GM12878 (cell line): Measurements from ENCODE around the gene PARN. TPM values are rescaled to one million over a fixed set of nuclear protein-coding genes. Genes with fewer than 3 reads are reported as not detected.
"Not testable (repeated sequence)": the region's sequence is repeated elsewhere in the genome, so short reads cannot be mapped to it uniquely, and the experiment has no call there.

ENCODE experiments used
- ATAC-seq: fragments of 200-7000 bp; cut with Tn5 transposase; 3 replicates; pipeline ENCODE4 v1.9.1; 2020; ENCODE audit warnings: mild to moderate bottlenecking, moderate library complexity
- BruUV-seq: library from RNA; stranded (reverse); fragments of 400-500 nt; replicated peaks from 2 replicates; lab custom pipeline; 2021; lab: Mats Ljungman, UMichigan
- CTCF ChIA-PET: fragments of 300-600 bp; sonication (Branson Sonifier 250); formaldehyde crosslinking; extraction: SDS; loops from one replicate; lab custom pipeline; 2021; ENCODE audit warnings: inconsistent platforms; lab: Yijun Ruan, JAX
- POLR2A ChIA-PET: fragments of 350-600 bp; formaldehyde crosslinking; extraction: SDS; loops from one replicate; lab custom pipeline; 2021; ENCODE audit warnings: inconsistent platforms; lab: Charles Lee
- RAD21 ChIA-PET: fragments of 300-600 bp; sonication (Branson Sonifier 250); formaldehyde crosslinking; loops from one replicate; lab custom pipeline; 2023; ENCODE audit warnings: antibody characterized with exemption; ENCODE audit not compliant: unreplicated experiment; lab: Charles Lee
- SMC1A ChIA-PET: fragments of 300-600 bp; sonication (Branson Sonifier 250); formaldehyde crosslinking; loops from one replicate; lab custom pipeline; 2023; ENCODE audit not compliant: unreplicated experiment, uncharacterized antibody; lab: Charles Lee
- DNase-seq: peaks from one replicate; pipeline ENCODE4 v3.0.0-alpha.2; 2011; ENCODE audit warnings: low read depth, low spot score
- FAIRE-seq: peaks from 3 replicates; lab custom pipeline; 2011; peaks lifted over from hg19 to GRCh38; lab: Jason Lieb, UNC
- H2AFZ ChIP-seq: 2 replicates; pipeline ENCODE4 v1.6.0; 2011; ENCODE audit warnings: low read depth, low read length, control low read depth; ENCODE audit not compliant: control insufficient read depth
- H3K27ac ChIP-seq: 2 replicates; pipeline ENCODE4 v1.5.1; 2011; ENCODE audit warnings: control low read depth; ENCODE audit not compliant: control insufficient read depth, insufficient read depth
- H3K27me3 ChIP-seq, 2 experiments: replicated peaks in 1 of 2; 2 replicates each; pipeline versions ENCODE4 v1.6.0 to v1.6.1; 2011; ENCODE audit warnings: low read length in 1 of 2; ENCODE audit not compliant: control insufficient read depth in 2 of 2, insufficient read depth in 2 of 2
- H3K36me3 ChIP-seq, 2 experiments: 2 replicates each; pipeline ENCODE4 v1.5.1; 2011; ENCODE audit warnings: low read length in 1 of 2; ENCODE audit not compliant: control insufficient read depth in 2 of 2, insufficient read depth in 2 of 2
- H3K4me1 ChIP-seq: 2 replicates; pipeline ENCODE4 v1.6.1; 2011; ENCODE audit warnings: mild to moderate bottlenecking, low read length, moderate library complexity, mixed read lengths; ENCODE audit not compliant: control insufficient read depth, insufficient read depth
- H3K4me2 ChIP-seq: 2 replicates; pipeline ENCODE4 v1.6.0; 2011; ENCODE audit warnings: control low read depth; ENCODE audit not compliant: control insufficient read depth, insufficient read depth
- H3K4me3 ChIP-seq: fragments of 200-600 bp; sonication (generic); 2 replicates; pipeline ENCODE4 v1.5.1; 2016
- H3K79me2 ChIP-seq: 2 replicates; pipeline ENCODE4 v1.6.0; 2011; ENCODE audit warnings: low read length; ENCODE audit not compliant: control insufficient read depth, insufficient read depth
- H3K9ac ChIP-seq: 2 replicates; pipeline ENCODE4 v1.8.0; 2011; ENCODE audit warnings: low read length, control low read depth, mixed read lengths; ENCODE audit not compliant: control insufficient read depth, insufficient read depth
- H3K9me3 ChIP-seq: replicated peaks from 3 replicates; pipeline ENCODE4 v1.5.1; 2011; ENCODE audit warnings: mild to moderate bottlenecking, low read length; ENCODE audit not compliant: control insufficient read depth, insufficient read depth
- H4K20me1 ChIP-seq: 2 replicates; pipeline ENCODE4 v1.6.0; 2011; ENCODE audit not compliant: control insufficient read depth, insufficient read depth
- WGBS: methylation state at CpG from one replicate; pipeline ENCODE4 v1.1.6; 2016; ENCODE audit warnings: low lambda C conversion rate; ENCODE audit not compliant: insufficient replicate concordance, insufficient coverage; ENCODE audit errors: missing lambda C conversion rate; 5-methylcytosine and 5-hydroxymethylcytosine counted together
- in situ Hi-C: fragments of 300-500 bp; cut with MboI; formaldehyde crosslinking; loops from 9 replicates; pipeline ENCODE4 v1.14.3; 2018; ENCODE audit warnings: mixed read lengths
- intact Hi-C: fragments of 100-400 bp; cut with micrococcal nuclease; formaldehyde crosslinking; loops from one replicate; pipeline ENCODE4 v1.14.2; 2022; ENCODE audit not compliant: unreplicated experiment
- polyA plus RNA-seq, 11 experiments: library from polyadenylated mRNA; depleted of rRNA in 4 of 11; unstranded in 6 of 11; stranded (reverse) in 5 of 11; fragments of >200 nt; fragmentation: Nextera tagmentation in 4 of 11; fragmentation: Illumina TruSeq in 1 of 11; extraction: Ambion mirVana in 4 of 11; extraction: Trizol in 1 of 11; gene quantifications; 1 replicate in 1 of 11; 2 replicates in 10 of 11; pipeline versions ENCODE4 v1.2.1 to v1.2.3, GENCODE V29; 2011 to 2016; ENCODE audit warnings: inconsistent platforms in 2 of 11, missing spikeins in 2 of 11, low read depth in 1 of 11
- total RNA-seq, 4 experiments: library from RNA; depleted of rRNA in 3 of 4; stranded (reverse); fragments of >200 nt in 3 of 4; fragmentation: Illumina TruSeq in 1 of 4; extraction: Trizol in 1 of 4; gene quantifications; 2 replicates each; pipeline versions ENCODE4 v1.2.1 to v1.2.3, GENCODE V29; 2013 to 2021

Gene PARN
- total and polyA plus RNA-seq, 10 of the 15 experiments (the other 5 are each of a cell fraction or from before 2014, with no cell fraction given), result 15.6 to 77.3 (median 47.7) TPM

- H3K4me3 ChIP-seq, BruUV-seq, H4K20me1 ChIP-seq, intact Hi-C loops, in situ Hi-C loops, H3K27ac ChIP-seq, H3K36me3 ChIP-seq, FAIRE-seq, H3K79me2 ChIP-seq, ATAC-seq, H3K4me2 ChIP-seq, H3K9ac ChIP-seq, SMC1A ChIA-PET, CTCF ChIA-PET, H2AFZ ChIP-seq, H3K9me3 ChIP-seq, H3K27me3 ChIP-seq, DNase-seq: not testable (repeated sequence)
- ChIA-PET RAD21 (interaction anchor here (1.3 to 1.6 kb wide), 2 partner anchors 11 to 48 kb away, joined by 4 read pairs; no protein-coding TSS in a partner anchor), POLR2A (interaction anchor here (0.7 kb wide), 1 partner anchor 94 kb away, joined by 3 read pairs; no protein-coding TSS in a partner anchor)
- H3K4me1 ChIP-seq, result peaks cover 40% of the 10 kb centered on the region
- WGBS, result 92% methylated on average over 8 of the region's 8 CpGs
Observed at GRCh38 chr16:14403001-14403389, 227.1 kb downstream of the PARN start.

GRCh38 chr16:14402114-14403000 is 227.7 kb downstream of the PARN start:
- not testable (repeated sequence) for BruUV-seq

DNA sequence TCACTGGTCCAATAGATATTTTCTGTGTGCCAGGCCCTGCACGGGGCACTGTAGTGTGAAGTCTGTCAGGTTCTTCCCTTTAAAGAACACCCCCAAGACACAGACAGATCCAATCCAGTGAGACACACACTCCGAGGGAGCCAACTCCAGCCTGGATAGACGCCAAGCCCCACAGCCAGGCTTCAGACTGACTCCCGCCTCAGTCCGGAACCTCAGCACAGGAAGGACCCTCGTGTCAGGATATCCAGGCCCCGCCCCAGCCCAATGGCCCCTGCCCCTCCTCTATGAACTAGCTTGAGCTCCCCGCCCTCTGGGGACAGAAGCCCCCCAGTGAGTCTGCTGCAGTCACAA is 228.4 kb downstream of the PARN start:
- intact Hi-C loops, H3K27me3 ChIP-seq, FAIRE-seq, H3K4me3 ChIP-seq, H3K36me3 ChIP-seq, H3K9me3 ChIP-seq, H2AFZ ChIP-seq, ATAC-seq, in situ Hi-C loops, DNase-seq, H3K79me2 ChIP-seq, H3K27ac ChIP-seq, SMC1A ChIA-PET, H3K4me2 ChIP-seq, CTCF ChIA-PET, BruUV-seq, H4K20me1 ChIP-seq, H3K9ac ChIP-seq: not testable (repeated sequence)
- RAD21 ChIA-PET, result interaction anchor here (1.3 kb wide), 1 partner anchor 9 kb away, joined by 4 read pairs; no protein-coding TSS in a partner anchor
- WGBS, result 83% methylated on average over 8 of the region's 8 CpGs
- POLR2A ChIA-PET, result interaction anchor here (0.6 kb wide), 1 partner anchor 97 kb away, joined by 3 read pairs; no protein-coding TSS in a partner anchor
- H3K4me1 ChIP-seq, result peaks cover 29% of the 10 kb centered on the region

More at GRCh38 chr16:14402114-14403000, 227.7 kb downstream of the PARN start:
- H3K4me1 ChIP-seq, result peaks cover 35% of the 10 kb centered on the region
- ATAC-seq, SMC1A ChIA-PET, in situ Hi-C loops, H3K27me3 ChIP-seq, H3K4me2 ChIP-seq, FAIRE-seq, H3K79me2 ChIP-seq, intact Hi-C loops, DNase-seq, H3K36me3 ChIP-seq, H3K4me3 ChIP-seq, H3K27ac ChIP-seq, H3K9me3 ChIP-seq, H4K20me1 ChIP-seq, CTCF ChIA-PET, H3K9ac ChIP-seq, H2AFZ ChIP-seq: not testable (repeated sequence)
- ChIA-PET POLR2A (interaction anchor here (0.6 kb wide), 1 partner anchor 97 kb away, joined by 3 read pairs; no protein-coding TSS in a partner anchor), RAD21 (interaction anchor here (1.3 to 1.6 kb wide), 2 partner anchors 10 to 47 kb away, joined by 4 read pairs; no protein-coding TSS in a partner anchor)
- 91% methylated on average over 15 of the region's 15 CpGs for WGBS
